K562 (cell line): ENCODE data around the gene PELI3. TPM values are rescaled to one million over a fixed set of nuclear protein-coding genes. Genes with fewer than 3 reads are reported as not detected.
A peak's percentile ranks its signal among the peaks of the same experiment; 100 is the strongest.

ENCODE experiments used
- CBX3 ChIP-seq, 2 experiments: IDR thresholded peaks; 1 replicate in 1 of 2; 2 replicates in 1 of 2; pipeline ENCODE4 v1.6.1; 2012; ENCODE audit warnings: inconsistent platforms in 2 of 2, low read length in 2 of 2, borderline replicate concordance in 1 of 2, control low read depth in 1 of 2
- COPS2 ChIP-seq: fragments of 450-650 bp; conservative IDR thresholded peaks from 2 replicates; pipeline ENCODE4 v1.6.1; 2016; ENCODE audit warnings: mild to moderate bottlenecking, moderate library complexity
- KDM1A ChIP-seq, 2 experiments: fragments of 450-650 bp; IDR thresholded peaks; 2 replicates each; pipeline ENCODE4 v1.6.1; 2016; ENCODE audit warnings: mild to moderate bottlenecking in 2 of 2
- KLF10 ChIP-seq: fragments of 250-450 bp; sonication (Bioruptor Pico); IDR thresholded peaks from 2 replicates; pipeline ENCODE4 v1.6.1; 2021; ENCODE audit warnings: matching md5 sums
- NFYB ChIP-seq: IDR thresholded peaks from 2 replicates; pipeline ENCODE4 v1.6.1; 2011; ENCODE audit warnings: mild to moderate bottlenecking, moderate library complexity; ENCODE audit not compliant: insufficient read length; ENCODE audit errors: extremely low read depth
- NR2C1 ChIP-seq, 2 experiments: fragments of 450-650 bp; IDR thresholded peaks; 2 replicates each; pipeline ENCODE4 v1.6.1; 2017; ENCODE audit warnings: mild to moderate bottlenecking in 2 of 2, antibody characterized with exemption in 1 of 2, inconsistent platforms in 1 of 2, missing compliant biosample characterization in 1 of 2, missing genetic modification characterization in 1 of 2
- PYGO2 ChIP-seq: fragments of 450-650 bp; IDR thresholded peaks from 2 replicates; pipeline ENCODE4 v1.6.1; 2016; ENCODE audit warnings: mild to moderate bottlenecking, missing genetic modification characterization, moderate library complexity, missing compliant biosample characterization
- SLC30A9 ChIP-seq: fragments of 250-450 bp; sonication (Bioruptor Pico); IDR thresholded peaks from 2 replicates; pipeline ENCODE4 v1.8.0; 2022; ENCODE audit warnings: mild to moderate bottlenecking, moderate library complexity
- SMAD4 ChIP-seq: fragments of 250-450 bp; sonication (Bioruptor Pico); conservative IDR thresholded peaks from 2 replicates; pipeline ENCODE4 v1.8.0; 2021; ENCODE audit warnings: inconsistent platforms, mild to moderate bottlenecking, moderate library complexity
- SMARCA5 ChIP-seq: fragments of 450-650 bp; IDR thresholded peaks from 2 replicates; pipeline ENCODE4 v1.6.1; 2016
- SRSF1 ChIP-seq: fragments of 200-400 bp; formaldehyde crosslinking; IDR thresholded peaks from 2 replicates; pipeline ENCODE4 v1.6.1; 2017; ENCODE audit warnings: mild to moderate bottlenecking, low read depth, low read length, moderate library complexity
- SRSF9 ChIP-seq: fragments of 200-400 bp; formaldehyde crosslinking; IDR thresholded peaks from 2 replicates; pipeline ENCODE4 v1.6.1; 2017; ENCODE audit warnings: low read depth, low read length, borderline replicate concordance
- THRAP3 ChIP-seq: fragments of 450-650 bp; IDR thresholded peaks from 2 replicates; pipeline ENCODE4 v1.6.1; 2016; ENCODE audit warnings: mild to moderate bottlenecking, inconsistent platforms, borderline replicate concordance
- U2AF1 ChIP-seq: fragments of 200-400 bp; formaldehyde crosslinking; optimal IDR thresholded peaks from 2 replicates; pipeline ENCODE3; 2017; ENCODE audit warnings: mild to moderate bottlenecking, low read depth, low read length, moderate library complexity
- ZFX ChIP-seq: sonication (generic); formaldehyde crosslinking; IDR thresholded peaks from 2 replicates; pipeline ENCODE4 v1.8.0; 2022; ENCODE audit warnings: mild to moderate bottlenecking, missing genetic modification reagents, moderate library complexity
- ZNF57 ChIP-seq: fragments of 450-650 bp; formaldehyde crosslinking; IDR thresholded peaks from 2 replicates; pipeline ENCODE4 v1.4.0; 2020; ENCODE audit warnings: mild to moderate bottlenecking, moderate library complexity
- ZNF717 ChIP-seq: fragments of 250-450 bp; sonication (Bioruptor Pico); IDR thresholded peaks from 2 replicates; pipeline ENCODE4 v1.5.0; 2021
- ZNF77 ChIP-seq: fragments of 250-450 bp; sonication (Bioruptor Pico); IDR thresholded peaks from 2 replicates; pipeline ENCODE4 v1.5.0; 2020
- ZNF830 ChIP-seq: fragments of 250-450 bp; sonication (Bioruptor Pico); IDR thresholded peaks from 2 replicates; pipeline ENCODE4 v1.5.0; 2021; ENCODE audit warnings: mild to moderate bottlenecking
- polyA plus RNA-seq, 8 experiments: library from polyadenylated mRNA; depleted of rRNA in 4 of 8; stranded (reverse) in 5 of 8; unstranded in 3 of 8; fragments of >200 nt; fragmentation: Nextera tagmentation in 2 of 8; fragmentation: Illumina TruSeq in 1 of 8; extraction: Ambion mirVana in 2 of 8; extraction: Trizol in 1 of 8; gene quantifications; 2 replicates each; pipeline versions ENCODE4 v1.2.1 to v1.2.3, GENCODE V29; 2011 to 2014; ENCODE audit warnings: inconsistent platforms in 1 of 8, missing spikeins in 1 of 8
- total RNA-seq, 7 experiments: library from RNA; depleted of rRNA in 6 of 7; stranded (reverse); fragments of >200 nt in 6 of 7; fragmentation: Illumina TruSeq in 2 of 7; extraction: Trizol in 2 of 7; gene quantifications; 2 replicates each; pipeline versions ENCODE4 v1.2.1 to v1.2.3, GENCODE V29; 2011 to 2021; ENCODE audit warnings: low replicate concordance in 1 of 7
- TF ChIP-seq, protein P1 (sequence below): fragments of 250-450 bp; sonication (Bioruptor Pico); IDR thresholded peaks from 2 replicates; pipeline ENCODE4 v1.8.0; 2021; ENCODE audit warnings: mild to moderate bottlenecking, moderate library complexity
- TF ChIP-seq, protein P2 (sequence below): fragments of 150-350 bp; conservative IDR thresholded peaks from 2 replicates; pipeline ENCODE4 v1.6.1; 2014; ENCODE audit warnings: low read length
- TF ChIP-seq, protein P3 (sequence below): IDR thresholded peaks from 3 replicates; pipeline ENCODE4 v1.6.1; 2011; ENCODE audit warnings: borderline replicate concordance, mild to moderate bottlenecking; ENCODE audit not compliant: insufficient read length, insufficient read depth
- TF ChIP-seq, protein P4 (sequence below), 3 experiments: fragments of 200-800 bp in 1 of 3; sonication (Bioruptor generic) in 1 of 3; sonication (generic) in 1 of 3; formaldehyde crosslinking in 1 of 3; IDR thresholded peaks; 2 replicates each; pipeline versions ENCODE4 v1.6.1 to v1.8.0; 2016 to 2022; ENCODE audit warnings: mild to moderate bottlenecking in 2 of 3, missing compliant biosample characterization in 2 of 3, missing genetic modification characterization in 2 of 3, missing genetic modification reagents in 1 of 3

The PELI3 gene
- total and polyA plus RNA-seq, 9 of the 15 experiments (the other 6 are each of a cell fraction or from before 2014, with no cell fraction given): 0.17 to 4.2 (median 1.9) TPM

DNA sequence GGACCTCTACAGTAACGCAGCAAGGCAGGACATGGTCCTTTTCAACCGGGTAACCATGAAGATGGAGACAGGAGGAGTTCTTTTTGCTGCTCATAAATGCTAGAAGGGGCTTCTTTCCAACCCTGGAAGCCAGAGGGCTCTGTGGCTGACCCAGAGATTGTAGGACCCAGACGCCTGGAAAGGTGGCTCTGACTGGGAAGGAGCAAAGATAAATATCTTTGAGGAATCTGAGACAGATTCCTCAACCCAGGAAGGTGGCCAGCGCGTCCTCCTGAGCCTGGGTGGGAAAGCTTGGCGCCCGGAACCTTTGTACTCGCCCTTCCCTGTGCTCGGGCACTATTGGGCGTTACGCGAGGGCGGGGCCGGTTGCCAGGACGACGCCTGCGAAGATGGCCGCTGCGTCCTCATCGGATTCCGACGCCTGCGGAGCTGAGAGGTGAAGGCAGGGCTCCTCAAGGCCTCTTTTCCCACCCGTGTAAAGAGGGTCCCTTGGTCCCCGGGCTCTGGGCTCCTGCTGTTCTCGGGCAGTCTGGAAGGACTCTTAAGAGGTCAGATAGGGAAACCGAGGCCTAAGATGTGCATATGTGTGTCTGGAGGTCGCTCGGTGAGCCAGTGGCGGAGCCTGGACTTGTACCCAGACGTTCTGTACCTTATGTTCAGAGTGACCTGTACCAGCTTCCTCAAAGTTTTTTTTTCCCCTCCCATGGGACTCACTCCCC, 43.7 kb downstream of the PELI3 start, which contains the start of gene BBS1 (continued):
- TF ChIP-seq NR2C1 (IDR thresholded peaks at IDR 0.05) (no peak), NR2C1 (tag; IDR thresholded peaks at IDR 0.05) (peak; percentile 44; the same call in 1 of the 2 replicates), COPS2 (no peak), ZNF57 (CRISPR knock-in tag) (no peak), ZFX (peak; percentile 87), ZNF830 (no peak), SMAD4 (CRISPR knock-in tag) (0 out of 2 replicates have a peak, but pooled peaks have one; percentile 26), KDM1A (IDR thresholded peaks at IDR 0.05) (no peak), THRAP3 (no peak), SRSF9 (no peak), ZNF717 (no peak), SMARCA5 (no peak), CBX3 (IDR thresholded peaks at IDR 0.05; ENCODE audit: borderline replicate concordance in 1 of 2, low read length in 2 of 2) (peak in 1 of 2 experiments; percentile 60; a peak in 1 of 3 replicates), U2AF1 (no peak), ZNF77 (no peak), PYGO2 (tag) (no peak), SRSF1 (no peak), KLF10 (CRISPR knock-in tag) (no peak), NFYB (no peak), SLC30A9 (CRISPR knock-in tag) (no peak)
- TF ChIP-seq, protein P1, sequence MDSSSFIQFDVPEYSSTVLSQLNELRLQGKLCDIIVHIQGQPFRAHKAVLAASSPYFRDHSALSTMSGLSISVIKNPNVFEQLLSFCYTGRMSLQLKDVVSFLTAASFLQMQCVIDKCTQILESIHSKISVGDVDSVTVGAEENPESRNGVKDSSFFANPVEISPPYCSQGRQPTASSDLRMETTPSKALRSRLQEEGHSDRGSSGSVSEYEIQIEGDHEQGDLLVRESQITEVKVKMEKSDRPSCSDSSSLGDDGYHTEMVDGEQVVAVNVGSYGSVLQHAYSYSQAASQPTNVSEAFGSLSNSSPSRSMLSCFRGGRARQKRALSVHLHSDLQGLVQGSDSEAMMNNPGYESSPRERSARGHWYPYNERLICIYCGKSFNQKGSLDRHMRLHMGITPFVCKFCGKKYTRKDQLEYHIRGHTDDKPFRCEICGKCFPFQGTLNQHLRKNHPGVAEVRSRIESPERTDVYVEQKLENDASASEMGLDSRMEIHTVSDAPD: no peak
- TF ChIP-seq, protein P2, sequence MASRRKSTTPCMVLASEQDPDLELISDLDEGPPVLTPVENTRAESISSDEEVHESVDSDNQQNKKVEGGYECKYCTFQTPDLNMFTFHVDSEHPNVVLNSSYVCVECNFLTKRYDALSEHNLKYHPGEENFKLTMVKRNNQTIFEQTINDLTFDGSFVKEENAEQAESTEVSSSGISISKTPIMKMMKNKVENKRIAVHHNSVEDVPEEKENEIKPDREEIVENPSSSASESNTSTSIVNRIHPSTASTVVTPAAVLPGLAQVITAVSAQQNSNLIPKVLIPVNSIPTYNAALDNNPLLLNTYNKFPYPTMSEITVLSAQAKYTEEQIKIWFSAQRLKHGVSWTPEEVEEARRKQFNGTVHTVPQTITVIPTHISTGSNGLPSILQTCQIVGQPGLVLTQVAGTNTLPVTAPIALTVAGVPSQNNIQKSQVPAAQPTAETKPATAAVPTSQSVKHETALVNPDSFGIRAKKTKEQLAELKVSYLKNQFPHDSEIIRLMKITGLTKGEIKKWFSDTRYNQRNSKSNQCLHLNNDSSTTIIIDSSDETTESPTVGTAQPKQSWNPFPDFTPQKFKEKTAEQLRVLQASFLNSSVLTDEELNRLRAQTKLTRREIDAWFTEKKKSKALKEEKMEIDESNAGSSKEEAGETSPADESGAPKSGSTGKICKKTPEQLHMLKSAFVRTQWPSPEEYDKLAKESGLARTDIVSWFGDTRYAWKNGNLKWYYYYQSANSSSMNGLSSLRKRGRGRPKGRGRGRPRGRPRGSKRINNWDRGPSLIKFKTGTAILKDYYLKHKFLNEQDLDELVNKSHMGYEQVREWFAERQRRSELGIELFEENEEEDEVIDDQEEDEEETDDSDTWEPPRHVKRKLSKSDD: peak; percentile 96
- TF ChIP-seq, protein P3, sequence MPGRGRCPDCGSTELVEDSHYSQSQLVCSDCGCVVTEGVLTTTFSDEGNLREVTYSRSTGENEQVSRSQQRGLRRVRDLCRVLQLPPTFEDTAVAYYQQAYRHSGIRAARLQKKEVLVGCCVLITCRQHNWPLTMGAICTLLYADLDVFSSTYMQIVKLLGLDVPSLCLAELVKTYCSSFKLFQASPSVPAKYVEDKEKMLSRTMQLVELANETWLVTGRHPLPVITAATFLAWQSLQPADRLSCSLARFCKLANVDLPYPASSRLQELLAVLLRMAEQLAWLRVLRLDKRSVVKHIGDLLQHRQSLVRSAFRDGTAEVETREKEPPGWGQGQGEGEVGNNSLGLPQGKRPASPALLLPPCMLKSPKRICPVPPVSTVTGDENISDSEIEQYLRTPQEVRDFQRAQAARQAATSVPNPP: no peak
- TF ChIP-seq, protein P4, sequence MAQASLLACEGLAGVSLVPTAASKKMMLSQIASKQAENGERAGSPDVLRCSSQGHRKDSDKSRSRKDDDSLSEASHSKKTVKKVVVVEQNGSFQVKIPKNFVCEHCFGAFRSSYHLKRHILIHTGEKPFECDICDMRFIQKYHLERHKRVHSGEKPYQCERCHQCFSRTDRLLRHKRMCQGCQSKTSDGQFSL (CRISPR knock-in tag; IDR thresholded peaks at IDR 0.05): no peak
- TF ChIP-seq, protein P4 (tag; IDR thresholded peaks at IDR 0.05): no peak
